ENCODE measurements around the gene NPAS2.

Gene NPAS2

GRCh38 chr2:101040072-101040471, 220.1 kb downstream of the NPAS2 start:
- peaks cover 8 to 20% of the 10 kb centered on the region in 2 donors for H3K36me3 ChIP-seq (ENCODE audit: control insufficient read depth in 2 of 2, insufficient read depth in 2 of 2, low read length in 2 of 2)

GRCh38 chr2:101040761-101041160, 220.8 kb downstream of the NPAS2 start:
- Histone ChIP-seq H3K36me3 (ENCODE audit: control insufficient read depth in 2 of 2, insufficient read depth in 2 of 2, low read length in 2 of 2) (peaks cover 8 to 20% of the 10 kb centered on the region in 2 donors), H3K9ac (ENCODE audit: low read depth in 1 of 2, low read length in 2 of 2) (no peak overlapping the region), H3K4me1 (ENCODE audit: control insufficient read depth in 2 of 2, insufficient read depth in 2 of 2, low read length in 2 of 2) (no peaks in the 10 kb centered on the region), H3K27ac (ENCODE audit: low read depth in 2 of 2, low read length in 2 of 2) (no peak overlapping the region), H3K4me3 (ENCODE audit: low read length in 2 of 2) (no peak overlapping the region), H3K27me3 (ENCODE audit: control insufficient read depth in 2 of 2, insufficient read depth in 2 of 2, low read length in 2 of 2) (no peaks in the 10 kb centered on the region), H3K9me3 (ENCODE audit: control insufficient read depth in 2 of 2, low read length in 2 of 2) (no peaks in the 10 kb centered on the region)

More at GRCh38 chr2:101040072-101040471, 220.1 kb downstream of the NPAS2 start:
- H3K27ac ChIP-seq (ENCODE audit: low read depth in 2 of 2, low read length in 2 of 2): no peak overlapping the region
- H3K9ac ChIP-seq (ENCODE audit: low read depth in 1 of 2, low read length in 2 of 2): no peak overlapping the region
- H3K4me3 ChIP-seq (ENCODE audit: low read length in 2 of 2): no peak overlapping the region
- no peaks in the 10 kb centered on the region for H3K9me3 ChIP-seq (ENCODE audit: control insufficient read depth in 2 of 2, low read length in 2 of 2)
- H3K27me3 ChIP-seq (ENCODE audit: control insufficient read depth in 2 of 2, insufficient read depth in 2 of 2, low read length in 2 of 2): no peaks in the 10 kb centered on the region
- H3K4me1 ChIP-seq (ENCODE audit: control insufficient read depth in 2 of 2, insufficient read depth in 2 of 2, low read length in 2 of 2): no peaks in the 10 kb centered on the region

GRCh38 chr2:101041413-101041812, 221.5 kb downstream of the NPAS2 start:
- Histone ChIP-seq H3K27ac (ENCODE audit: low read depth in 2 of 2, low read length in 2 of 2) (no peak overlapping the region), H3K4me3 (ENCODE audit: low read length in 2 of 2) (no peak overlapping the region), H3K4me1 (ENCODE audit: control insufficient read depth in 2 of 2, insufficient read depth in 2 of 2, low read length in 2 of 2) (no peaks in the 10 kb centered on the region), H3K9ac (ENCODE audit: low read depth in 1 of 2, low read length in 2 of 2) (no peak overlapping the region), H3K27me3 (ENCODE audit: control insufficient read depth in 2 of 2, insufficient read depth in 2 of 2, low read length in 2 of 2) (no peaks in the 10 kb centered on the region), H3K9me3 (ENCODE audit: control insufficient read depth in 2 of 2, low read length in 2 of 2) (no peaks in the 10 kb centered on the region), H3K36me3 (ENCODE audit: control insufficient read depth in 2 of 2, insufficient read depth in 2 of 2, low read length in 2 of 2) (peaks cover 8 to 20% of the 10 kb centered on the region in 2 donors)

GRCh38 chr2:101045330-101045729, 225.4 kb downstream of the NPAS2 start:
- Histone ChIP-seq H3K27ac (ENCODE audit: low read depth in 2 of 2, low read length in 2 of 2) (no peak overlapping the region), H3K36me3 (ENCODE audit: control insufficient read depth in 2 of 2, insufficient read depth in 2 of 2, low read length in 2 of 2) (no peaks in the 10 kb centered on the region)

More at GRCh38 chr2:101045330-101045729, 225.4 kb downstream of the NPAS2 start:
- Histone ChIP-seq H3K9ac (ENCODE audit: low read depth in 1 of 2, low read length in 2 of 2) (no peak overlapping the region), H3K4me1 (ENCODE audit: control insufficient read depth in 2 of 2, insufficient read depth in 2 of 2, low read length in 2 of 2) (no peaks in the 10 kb centered on the region), H3K4me3 (ENCODE audit: low read length in 2 of 2) (no peak overlapping the region), H3K9me3 (ENCODE audit: control insufficient read depth in 2 of 2, low read length in 2 of 2) (no peaks in the 10 kb centered on the region), H3K27me3 (ENCODE audit: control insufficient read depth in 2 of 2, insufficient read depth in 2 of 2, low read length in 2 of 2) (no peaks in the 10 kb centered on the region)
